ENCODE data around the gene KRT15.

DNA sequence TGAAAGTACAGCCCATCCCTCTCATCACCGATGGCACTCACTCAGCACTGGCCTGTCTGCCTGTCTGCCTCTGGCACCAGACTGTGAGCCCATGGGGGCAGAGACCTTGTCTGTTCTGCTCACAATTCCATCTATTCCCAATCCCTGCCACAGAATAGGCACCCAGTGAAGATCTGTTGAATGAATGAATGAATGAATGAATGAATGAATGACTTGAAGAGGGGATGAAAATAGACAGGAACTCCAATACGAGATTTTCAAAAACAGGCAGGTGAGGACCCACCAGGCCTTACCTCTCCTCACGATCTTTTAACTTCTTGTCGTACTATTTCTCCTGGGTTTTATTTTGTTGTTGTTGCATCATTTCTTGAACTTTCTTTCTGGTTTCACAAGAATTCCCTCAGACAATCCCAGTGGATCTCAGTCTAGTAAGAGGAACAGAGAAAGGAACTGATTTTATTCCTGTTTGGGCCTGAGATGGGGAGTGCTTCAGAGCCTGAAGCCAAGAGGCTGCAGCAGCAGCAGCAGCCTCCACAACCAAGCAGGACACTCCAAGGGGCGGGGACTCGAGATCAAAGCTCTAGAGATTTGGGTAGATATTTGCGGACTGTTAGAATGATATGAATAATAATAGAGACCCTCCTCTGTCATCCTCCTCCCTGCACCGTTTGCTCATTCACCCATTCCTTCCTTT is 35.4 kb upstream of the KRT15 start:
- TF ChIP-seq, protein P1, sequence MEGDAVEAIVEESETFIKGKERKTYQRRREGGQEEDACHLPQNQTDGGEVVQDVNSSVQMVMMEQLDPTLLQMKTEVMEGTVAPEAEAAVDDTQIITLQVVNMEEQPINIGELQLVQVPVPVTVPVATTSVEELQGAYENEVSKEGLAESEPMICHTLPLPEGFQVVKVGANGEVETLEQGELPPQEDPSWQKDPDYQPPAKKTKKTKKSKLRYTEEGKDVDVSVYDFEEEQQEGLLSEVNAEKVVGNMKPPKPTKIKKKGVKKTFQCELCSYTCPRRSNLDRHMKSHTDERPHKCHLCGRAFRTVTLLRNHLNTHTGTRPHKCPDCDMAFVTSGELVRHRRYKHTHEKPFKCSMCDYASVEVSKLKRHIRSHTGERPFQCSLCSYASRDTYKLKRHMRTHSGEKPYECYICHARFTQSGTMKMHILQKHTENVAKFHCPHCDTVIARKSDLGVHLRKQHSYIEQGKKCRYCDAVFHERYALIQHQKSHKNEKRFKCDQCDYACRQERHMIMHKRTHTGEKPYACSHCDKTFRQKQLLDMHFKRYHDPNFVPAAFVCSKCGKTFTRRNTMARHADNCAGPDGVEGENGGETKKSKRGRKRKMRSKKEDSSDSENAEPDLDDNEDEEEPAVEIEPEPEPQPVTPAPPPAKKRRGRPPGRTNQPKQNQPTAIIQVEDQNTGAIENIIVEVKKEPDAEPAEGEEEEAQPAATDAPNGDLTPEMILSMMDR (IDR thresholded peaks at IDR 0.05; ENCODE audit: low read length) = no peak
- TF ChIP-seq EZH2 (optimal IDR thresholded peaks at IDR 0.05; ENCODE audit: low read depth, low read length) (no peak), EZH2phosphoT487 (IDR thresholded peaks at IDR 0.05; ENCODE audit: low read length) (no peak)
